Gastrocnemius medialis (tissue), 4 donors: ENCODE results near the gene DCAF4. TPM values are rescaled to one million over a fixed set of nuclear protein-coding genes. Genes with fewer than 3 reads are reported as not detected.

Experiments
- ATAC-seq, 2 donors: fragments of 150-250 bp; one replicate each; pipeline ENCODE4 v1.9.1; 2016
- DNase-seq, 2 donors: peaks; one replicate each; pipeline ENCODE4 v3.0.0-alpha.2; 2019
- H3K27ac ChIP-seq, 4 donors: fragments of 200-600 bp; sonication (generic); 1 replicate in 1 of 4; 2 replicates in 3 of 4; pipeline ENCODE4 v1.5.1; 2016 to 2018; ENCODE audit warnings: mild to moderate bottlenecking in 2 of 4, moderate library complexity in 1 of 4
- H3K27me3 ChIP-seq, 3 donors: fragments of 200-600 bp; sonication (generic) in 2 of 3; 1 replicate in 1 of 3; 2 replicates in 2 of 3; pipeline versions ENCODE4 v1.5.1 to v1.6.0; 2016 to 2019; ENCODE audit warnings: mild to moderate bottlenecking in 1 of 3, moderate library complexity in 1 of 3
- H3K36me3 ChIP-seq, 2 donors: fragments of 200-600 bp; sonication (generic) in 1 of 2; one replicate each; pipeline ENCODE4 v1.5.1; 2017 to 2018
- H3K4me1 ChIP-seq, 2 donors: fragments of 200-600 bp; sonication (generic) in 1 of 2; one replicate each; pipeline ENCODE4 v1.5.1; 2016 to 2017; ENCODE audit warnings: mild to moderate bottlenecking in 2 of 2
- H3K4me3 ChIP-seq, 4 donors: fragments of 200-600 bp; sonication (generic) in 3 of 4; 1 replicate in 1 of 4; 2 replicates in 3 of 4; pipeline ENCODE4 v1.5.1; 2016 to 2019; ENCODE audit warnings: mild to moderate bottlenecking in 2 of 4
- H3K9me3 ChIP-seq, 3 donors: fragments of 200-600 bp; sonication (generic) in 2 of 3; 1 replicate in 1 of 3; 2 replicates in 2 of 3; pipeline ENCODE4 v1.5.1; 2016 to 2019
- CTCF ChIP-seq, 5 experiments: fragments of 450-650 bp in 3 of 5; fragments of 200-600 bp in 2 of 5; sonication (generic) in 2 of 5; IDR thresholded peaks in 4 of 5; conservative IDR thresholded peaks in 1 of 5; 1 replicate in 4 of 5; 2 replicates in 1 of 5; pipeline ENCODE4 v1.5.1; 2016 to 2019; ENCODE audit warnings: antibody characterized with exemption in 5 of 5, mild to moderate bottlenecking in 3 of 5, moderate library complexity in 3 of 5
- POLR2A ChIP-seq, 2 donors: fragments of 450-650 bp; IDR thresholded peaks; one replicate each; pipeline ENCODE4 v1.6.1; 2017; ENCODE audit warnings: antibody characterized with exemption in 2 of 2, mild to moderate bottlenecking in 2 of 2, moderate library complexity in 2 of 2
- in situ Hi-C, 4 donors: fragments of 200-750 bp; cut with MboI; loops; one replicate each; pipeline versions ENCODE4 v1.15.0 to v1.8.0; 2017; ENCODE audit warnings: low sequenced_read_pairs in 4 of 4
- intact Hi-C: fragments of 100-400 bp; cut with DNase I; formaldehyde crosslinking; loops from one replicate; pipeline ENCODE4 v1.15.1; 2023; ENCODE audit warnings: low total_unique reads
- total RNA-seq, 4 donors: library from RNA; depleted of rRNA; stranded (reverse); fragments of >200 nt; gene quantifications; one replicate each; pipeline versions ENCODE4 v1.1.0 to v1.2.3, GENCODE V29; 2016

DCAF4 gene
- total RNA-seq, 4 donors from 2014 or later: 13.9 to 38.3 (median 25.7) TPM

GRCh38 chr14:72904218-72904617 is 22.0 kb upstream of the DCAF4 start:
- peaks cover 41 to 73% of the 10 kb centered on the region in 2 donors for H3K4me1 ChIP-seq
- TF ChIP-seq POLR2A (IDR thresholded peaks at IDR 0.05): no peak
- TF ChIP-seq CTCF (IDR thresholded peaks at IDR 0.05 in 4 of 5, conservative IDR thresholded peaks at IDR 0.05 in 1 of 5): no peak
- no peaks in the 10 kb centered on the region for H3K36me3 ChIP-seq
- ATAC-seq (no peak), DNase-seq (no peak)
- no peaks in the 10 kb centered on the region for H3K9me3 ChIP-seq
- no peak overlapping the region for H3K4me3 ChIP-seq
- in situ Hi-C loops: loop anchor here in 2 of 4 donors (10.0 kb wide), 2 partner anchors 159 to 389 kb away; no protein-coding TSS in a partner anchor
- H3K27ac ChIP-seq: peak overlapping the region; percentile 6 to 87 (median 31)
- intact Hi-C loops: loop anchor here (2.0 to 5.0 kb wide), 2 partner anchors 187 to 287 kb away; no protein-coding TSS in a partner anchor
- no peaks in the 10 kb centered on the region for H3K27me3 ChIP-seq

GRCh38 chr14:72904840-72905561 is 21.3 kb upstream of the DCAF4 start:
- Histone ChIP-seq H3K4me3 (no peak overlapping the region), H3K27me3 (no peaks in the 10 kb centered on the region), H3K4me1 (peaks cover 37 to 69% of the 10 kb centered on the region in 2 donors), H3K27ac (peak overlapping the region; percentile 6 to 87 (median 31)), H3K9me3 (no peaks in the 10 kb centered on the region), H3K36me3 (no peaks in the 10 kb centered on the region)
- in situ Hi-C loops (loop anchor here (5.0 to 10.0 kb wide), 4 partner anchors 160 to 393 kb away; no protein-coding TSS in a partner anchor), intact Hi-C loops (loop anchor here (1.0 to 5.0 kb wide), 4 partner anchors 159 to 388 kb away; no protein-coding TSS in a partner anchor)
- ATAC-seq (peak; percentile 48 to 49), DNase-seq (peak; percentile 49 to 72)
- TF ChIP-seq POLR2A (IDR thresholded peaks at IDR 0.05) (no peak), CTCF (IDR thresholded peaks at IDR 0.05 in 4 of 5, conservative IDR thresholded peaks at IDR 0.05 in 1 of 5) (peak; percentile 92 to 97 (median 95))

- ATAC-seq (no peak), DNase-seq (no peak)
- no peak overlapping the region for H3K4me3 ChIP-seq
- H3K4me1 ChIP-seq: peaks cover 24 to 56% of the 10 kb centered on the region in 2 donors
- no peak overlapping the region for H3K27ac ChIP-seq
- in situ Hi-C loops: loop anchor here (5.0 to 10.0 kb wide), 4 partner anchors 162 to 394 kb away; no protein-coding TSS in a partner anchor
- intact Hi-C loops: no loop called here
- no peaks in the 10 kb centered on the region for H3K9me3 ChIP-seq
- TF ChIP-seq POLR2A (IDR thresholded peaks at IDR 0.05): no peak
- TF ChIP-seq CTCF (IDR thresholded peaks at IDR 0.05 in 4 of 5, conservative IDR thresholded peaks at IDR 0.05 in 1 of 5): no peak
- H3K27me3 ChIP-seq: no peaks in the 10 kb centered on the region
- no peaks in the 10 kb centered on the region for H3K36me3 ChIP-seq
These were observed 19.9 kb upstream of the DCAF4 start for GRCh38 chr14:72906316-72906715.

- in situ Hi-C loops (loop anchor here (5.0 to 10.0 kb wide), 4 partner anchors 162 to 395 kb away; no protein-coding TSS in a partner anchor), intact Hi-C loops (no loop called here)
- Histone ChIP-seq H3K27me3 (no peaks in the 10 kb centered on the region), H3K36me3 (no peaks in the 10 kb centered on the region), H3K27ac (no peak overlapping the region), H3K4me1 (peaks cover 18 to 50% of the 10 kb centered on the region in 2 donors), H3K4me3 (no peak overlapping the region), H3K9me3 (no peaks in the 10 kb centered on the region)
- TF ChIP-seq POLR2A (IDR thresholded peaks at IDR 0.05) (no peak), CTCF (IDR thresholded peaks at IDR 0.05 in 4 of 5, conservative IDR thresholded peaks at IDR 0.05 in 1 of 5) (no peak)
- DNase-seq (no peak), ATAC-seq (no peak)
These were observed 19.4 kb upstream of the DCAF4 start for GRCh38 chr14:72906879-72907278.
